Pulmonary artery endothelial cell (primary cell): Measurements from ENCODE around the gene SLC25A10. TPM values are rescaled to one million over a fixed set of nuclear protein-coding genes. Genes with fewer than 3 reads are reported as not detected.

Experiments used
- DNase-seq: peaks from one replicate; pipeline ENCODE4 v3.0.0-alpha.2; 2011; ENCODE audit warnings: low read depth, low spot score
- total RNA-seq: library from RNA; depleted of rRNA; stranded (reverse); fragments of >200 nt; gene quantifications from 2 replicates; pipeline ENCODE4 v1.2.3, GENCODE V29; 2014

The SLC25A10 gene
- total RNA-seq, 1 donor from 2014 or later, result 26.7 TPM

DNA sequence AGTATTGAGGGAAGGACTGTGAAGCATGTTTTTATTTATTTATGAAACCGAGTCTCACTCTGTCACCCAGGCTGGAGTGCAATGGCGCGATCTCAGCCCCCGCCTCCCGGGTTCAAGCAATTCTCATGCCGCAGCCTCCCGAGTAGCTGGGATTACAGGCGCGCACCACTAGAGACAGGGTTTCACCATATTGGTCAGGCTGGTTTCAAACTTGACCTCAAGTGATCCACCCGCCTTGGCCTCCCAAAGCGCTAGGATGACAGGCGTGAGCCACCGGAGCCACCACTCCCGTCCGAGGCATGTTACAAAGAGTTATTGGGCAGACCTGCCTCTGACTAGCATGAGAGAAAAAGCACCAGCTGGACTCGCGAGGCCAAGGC, 5.9 kb upstream of the SLC25A10 start:
- DNase-seq, result no peak

- DNase-seq, result no peak
Observed at GRCh38 chr17:81706757-81707624, 5.1 kb upstream of the SLC25A10 start.

DNA sequence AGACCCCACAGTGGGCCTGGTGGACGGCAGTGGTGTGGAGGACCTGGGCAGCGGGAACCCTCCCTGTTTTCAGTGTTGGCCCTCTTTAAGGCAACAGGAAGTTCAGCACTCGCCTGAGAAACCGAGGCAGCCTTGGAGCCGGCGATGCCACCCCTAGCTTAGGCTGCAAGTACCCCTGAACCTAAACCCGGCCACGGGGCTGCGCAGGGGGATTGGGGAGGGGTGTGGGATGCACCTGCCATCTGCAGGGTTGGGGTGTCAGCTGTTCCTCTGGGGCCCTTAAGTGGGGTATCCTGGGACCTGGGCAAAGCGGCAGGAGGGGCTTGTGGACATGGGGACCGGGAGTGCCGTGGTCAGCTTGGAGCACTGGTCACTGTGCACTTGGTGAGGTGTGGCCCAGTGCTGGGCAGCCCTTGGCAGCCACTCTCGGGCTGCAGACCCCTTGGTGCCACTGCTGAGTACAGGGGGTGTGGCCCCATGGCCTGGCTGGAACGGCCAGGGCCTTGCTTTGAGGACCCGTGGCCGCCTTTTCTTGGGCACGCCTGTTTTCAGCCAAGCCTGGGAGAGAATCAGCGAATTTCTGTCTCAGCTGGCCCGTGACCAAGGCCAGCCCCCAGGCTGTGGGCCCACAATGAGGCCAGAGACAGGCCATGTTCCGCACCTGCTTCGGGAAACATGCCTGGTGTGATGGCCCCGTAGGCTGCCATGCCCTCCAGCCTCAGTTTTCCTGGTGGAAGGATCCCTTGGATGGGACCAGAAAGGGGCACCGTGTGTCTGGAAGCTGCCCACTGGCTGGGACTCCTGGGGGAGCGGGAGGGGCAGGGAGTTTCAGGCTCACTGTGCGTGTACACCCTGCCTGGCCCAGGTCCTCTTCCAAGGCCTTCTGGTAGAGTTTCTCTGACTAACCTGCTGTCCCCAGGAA, 4.1 kb upstream of the SLC25A10 start:
- DNase-seq, result no peak

- no peak for DNase-seq
Observed at GRCh38 chr17:81708739-81709185, 3.3 kb upstream of the SLC25A10 start.

DNA sequence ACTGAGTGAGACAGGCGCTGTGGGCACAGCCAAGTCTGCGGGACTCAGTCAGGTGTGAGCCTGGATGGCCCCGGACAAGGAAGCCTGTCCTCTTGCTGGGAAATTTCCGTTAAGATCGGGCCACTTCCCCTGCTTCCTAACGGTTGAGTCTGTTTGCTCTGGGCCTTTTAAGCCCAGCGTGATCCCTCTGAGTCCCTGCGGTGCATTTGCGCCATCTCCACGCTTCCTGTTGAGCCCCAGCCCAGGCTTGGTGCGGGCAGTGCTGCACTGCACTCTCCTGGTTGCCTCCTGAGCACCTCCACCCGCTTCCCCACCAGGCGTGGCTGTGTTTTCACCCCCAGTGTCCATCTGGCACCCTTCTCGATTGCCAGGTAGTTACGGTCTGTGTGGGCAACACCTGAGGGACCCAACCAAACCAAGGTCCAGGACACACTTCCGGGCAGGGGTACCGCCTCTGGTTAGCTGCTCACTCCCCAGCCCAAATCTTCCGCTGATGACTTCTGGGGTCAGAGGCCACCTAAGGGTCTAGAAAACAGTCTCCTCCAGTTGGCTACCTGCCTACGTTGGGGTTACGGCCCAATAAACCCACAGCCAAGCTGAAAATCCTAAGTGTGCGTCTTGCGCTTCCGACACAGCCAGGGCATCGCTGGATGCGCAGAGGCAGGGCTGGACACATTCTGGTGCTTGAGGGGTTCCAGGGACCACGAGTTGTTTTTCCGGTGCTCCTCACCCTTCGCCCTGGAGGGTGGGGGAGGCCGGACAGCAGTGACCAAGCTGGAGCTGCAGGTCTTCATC, 1.4 kb upstream of the SLC25A10 start:
- DNase-seq, result no peak

GRCh38 chr17:81712468-81713003, 452 bp downstream of the SLC25A10 start:
- no peak for DNase-seq

GRCh38 chr17:81713004-81713555, 996 bp downstream of the SLC25A10 start:
- DNase-seq, result no peak

- DNase-seq, result no peak
Observed at GRCh38 chr17:81713556-81714411, 1.7 kb downstream of the SLC25A10 start.

DNA sequence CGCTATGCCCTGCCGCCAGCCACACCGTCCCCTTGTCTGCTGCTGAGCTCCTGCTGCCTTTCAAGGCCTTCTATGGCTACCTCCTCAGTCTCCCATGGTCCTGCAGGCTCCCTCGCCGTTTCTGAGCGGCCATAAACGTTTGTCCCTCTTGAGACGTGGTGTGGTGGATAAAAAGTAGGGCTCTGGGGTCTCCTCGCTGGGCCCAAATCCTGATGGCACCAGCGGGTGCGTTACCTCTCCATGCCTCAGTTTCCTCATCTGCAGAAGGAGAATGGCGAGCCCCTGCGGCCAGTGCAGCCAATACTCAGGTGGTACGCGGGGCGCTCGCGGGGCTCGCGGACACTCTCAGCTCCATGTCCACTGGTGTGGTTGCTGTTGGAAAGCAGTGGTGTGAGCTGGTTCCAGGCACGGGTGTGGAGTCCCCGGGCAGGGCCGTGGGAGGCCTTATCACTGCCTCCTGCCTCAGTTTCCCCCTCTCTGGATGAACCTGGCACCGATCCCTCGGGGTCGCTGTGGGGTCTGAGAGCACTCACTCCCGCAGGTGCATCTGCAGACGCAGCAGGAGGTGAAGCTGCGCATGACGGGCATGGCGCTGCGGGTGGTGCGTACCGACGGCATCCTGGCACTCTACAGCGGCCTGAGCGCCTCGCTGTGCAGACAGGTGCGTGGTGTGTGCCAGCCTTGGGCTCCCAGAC, 2.5 kb downstream of the SLC25A10 start:
- no peak for DNase-seq

- no peak for DNase-seq
Observed at GRCh38 chr17:81715107-81715871, 3.2 kb downstream of the SLC25A10 start.

- DNase-seq, result no peak
Observed at GRCh38 chr17:81715872-81716673, 4.0 kb downstream of the SLC25A10 start.

- no peak for DNase-seq
Observed at GRCh38 chr17:81716674-81716996, 4.6 kb downstream of the SLC25A10 start.

- no peak for DNase-seq
Observed at GRCh38 chr17:81717049-81717765, 5.1 kb downstream of the SLC25A10 start.

DNA sequence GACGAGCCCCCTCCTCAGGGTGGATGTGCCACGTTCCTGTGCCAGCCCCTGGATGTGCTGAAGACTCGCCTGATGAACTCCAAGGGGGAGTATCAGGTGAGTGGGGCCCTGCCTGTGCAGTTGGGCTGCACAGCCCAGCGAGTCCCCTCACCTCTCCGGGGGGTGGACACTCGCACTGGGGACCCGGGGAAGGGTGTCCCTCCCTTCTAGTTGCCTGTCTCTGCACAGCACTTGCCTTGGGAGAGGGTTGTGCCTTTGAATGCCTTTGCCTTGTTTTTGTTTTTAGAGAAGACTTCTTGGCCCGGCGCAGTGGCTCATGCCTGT, 5.6 kb downstream of the SLC25A10 start:
- no peak for DNase-seq

DNA sequence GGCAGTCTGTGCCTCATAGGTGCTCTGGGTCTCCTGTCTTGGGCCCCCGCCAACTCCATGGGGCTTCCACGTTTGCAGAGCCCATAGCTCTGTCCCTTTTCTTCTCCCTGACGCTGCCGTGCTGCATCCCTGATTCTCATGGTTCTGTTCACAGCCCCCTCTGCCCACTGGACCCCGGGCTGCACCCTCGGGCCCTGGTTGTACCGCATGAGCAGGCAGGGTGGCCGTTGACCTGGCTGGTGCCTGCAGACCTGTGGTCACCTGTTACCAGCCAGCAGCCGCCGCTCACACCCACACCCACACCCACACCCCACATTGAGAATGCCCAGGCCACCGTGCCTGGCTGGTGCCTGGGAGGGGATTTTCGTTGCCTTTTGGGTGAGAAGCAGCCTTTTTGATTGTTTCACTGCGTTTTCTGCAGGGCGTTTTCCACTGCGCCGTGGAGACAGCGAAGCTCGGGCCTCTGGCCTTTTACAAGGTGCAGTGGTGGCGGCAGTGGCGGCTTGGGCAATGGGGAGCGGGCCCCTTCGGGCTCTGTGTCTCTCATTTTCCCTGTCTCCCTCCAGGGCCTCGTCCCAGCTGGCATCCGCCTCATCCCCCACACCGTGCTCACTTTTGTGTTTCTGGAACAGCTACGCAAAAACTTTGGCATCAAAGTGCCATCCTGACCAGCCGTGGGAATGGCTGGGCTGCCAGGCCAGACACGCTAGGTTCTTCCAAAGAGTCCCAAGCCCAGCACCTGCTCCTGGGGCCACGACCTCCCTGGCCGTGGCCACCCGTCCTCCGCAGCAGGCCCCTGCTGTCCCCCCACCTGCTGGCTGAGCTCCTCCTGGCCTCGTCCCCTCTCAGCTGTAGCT, 7.6 kb downstream of the SLC25A10 start:
- no peak for DNase-seq
